Sigmoid colon (tissue), 4 donors: Measurements from ENCODE around the gene LRP1.

Source experiments
- EP300 ChIP-seq, 4 donors: sonication (generic); formaldehyde crosslinking; IDR thresholded peaks; one replicate each; pipeline ENCODE4 v1.6.1; 2017; ENCODE audit warnings: antibody characterized with exemption in 4 of 4
- POLR2A ChIP-seq, 2 donors: fragments of 450-650 bp; IDR thresholded peaks; one replicate each; pipeline ENCODE4 v1.6.1; 2016; ENCODE audit warnings: antibody characterized with exemption in 2 of 2, mild to moderate bottlenecking in 2 of 2, moderate library complexity in 2 of 2
- POLR2AphosphoS5 ChIP-seq, 4 donors: sonication (generic); formaldehyde crosslinking; IDR thresholded peaks; one replicate each; pipeline ENCODE4 v1.6.1; 2017; ENCODE audit warnings: antibody characterized with exemption in 4 of 4
- TF ChIP-seq, protein P1 (sequence below), 4 experiments: fragments of 450-650 bp in 3 of 4; fragments of 200-600 bp in 1 of 4; IDR thresholded peaks; one replicate each; pipeline ENCODE4 v1.5.1; 2016 to 2019; ENCODE audit warnings: antibody characterized with exemption in 4 of 4, mild to moderate bottlenecking in 3 of 4, moderate library complexity in 2 of 4

DNA sequence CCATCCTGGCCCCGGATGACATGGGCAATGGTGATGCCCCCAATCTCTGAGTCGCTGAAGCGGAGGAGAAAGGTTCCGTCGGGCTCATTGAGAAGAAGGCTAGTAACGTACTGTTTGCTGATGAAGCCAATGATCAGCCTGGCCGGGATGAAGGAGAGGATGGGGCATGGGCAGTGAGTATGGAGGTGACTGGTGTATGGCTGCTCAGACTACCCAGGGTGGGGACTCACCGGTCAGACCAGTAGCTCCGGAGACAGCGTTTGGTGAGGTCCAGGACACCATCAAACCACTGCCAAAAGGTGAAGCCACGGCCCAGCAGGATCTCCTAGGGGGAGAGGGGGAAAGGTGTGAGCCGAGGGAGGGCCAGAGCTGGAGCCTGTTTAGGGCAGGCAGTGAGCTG lies 28.5 kb upstream of the LRP1 start:
- TF ChIP-seq, protein P1, sequence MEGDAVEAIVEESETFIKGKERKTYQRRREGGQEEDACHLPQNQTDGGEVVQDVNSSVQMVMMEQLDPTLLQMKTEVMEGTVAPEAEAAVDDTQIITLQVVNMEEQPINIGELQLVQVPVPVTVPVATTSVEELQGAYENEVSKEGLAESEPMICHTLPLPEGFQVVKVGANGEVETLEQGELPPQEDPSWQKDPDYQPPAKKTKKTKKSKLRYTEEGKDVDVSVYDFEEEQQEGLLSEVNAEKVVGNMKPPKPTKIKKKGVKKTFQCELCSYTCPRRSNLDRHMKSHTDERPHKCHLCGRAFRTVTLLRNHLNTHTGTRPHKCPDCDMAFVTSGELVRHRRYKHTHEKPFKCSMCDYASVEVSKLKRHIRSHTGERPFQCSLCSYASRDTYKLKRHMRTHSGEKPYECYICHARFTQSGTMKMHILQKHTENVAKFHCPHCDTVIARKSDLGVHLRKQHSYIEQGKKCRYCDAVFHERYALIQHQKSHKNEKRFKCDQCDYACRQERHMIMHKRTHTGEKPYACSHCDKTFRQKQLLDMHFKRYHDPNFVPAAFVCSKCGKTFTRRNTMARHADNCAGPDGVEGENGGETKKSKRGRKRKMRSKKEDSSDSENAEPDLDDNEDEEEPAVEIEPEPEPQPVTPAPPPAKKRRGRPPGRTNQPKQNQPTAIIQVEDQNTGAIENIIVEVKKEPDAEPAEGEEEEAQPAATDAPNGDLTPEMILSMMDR (IDR thresholded peaks at IDR 0.05) = no peak
- TF ChIP-seq POLR2A (IDR thresholded peaks at IDR 0.05) (no peak), EP300 (IDR thresholded peaks at IDR 0.05) (no peak), POLR2AphosphoS5 (IDR thresholded peaks at IDR 0.05) (no peak)
